Esophagus muscularis mucosa (tissue), 4 donors: ENCODE results near the gene CHST5. TPM values are rescaled to one million over a fixed set of nuclear protein-coding genes. Genes with fewer than 3 reads are reported as not detected.
A peak's percentile ranks its signal among the peaks of the same experiment; 100 is the strongest.
"Not testable (repeated sequence)": the region's sequence is repeated elsewhere in the genome, so short reads cannot be mapped to it uniquely, and the experiment has no call there.

Source experiments
- DNase-seq: peaks from one replicate; pipeline ENCODE4 v3.0.0-alpha.2; 2017; ENCODE audit errors: extremely low spot score
- H3K27ac ChIP-seq, 4 donors: fragments of 200-600 bp; sonication (generic); replicated peaks in 1 of 4; 1 replicate in 3 of 4; 2 replicates in 1 of 4; pipeline ENCODE4 v1.5.1; 2016 to 2019; ENCODE audit warnings: mild to moderate bottlenecking in 1 of 4
- H3K27me3 ChIP-seq, 4 donors: fragments of 200-600 bp; sonication (generic); one replicate each; pipeline versions ENCODE4 v1.5.1 to v1.6.0; 2016 to 2019
- H3K36me3 ChIP-seq, 4 donors: fragments of 200-600 bp; sonication (generic); one replicate each; pipeline ENCODE4 v1.5.1; 2016 to 2019
- H3K4me1 ChIP-seq, 4 donors: fragments of 200-600 bp; sonication (generic); one replicate each; pipeline ENCODE4 v1.5.1; 2016 to 2019
- H3K4me3 ChIP-seq, 4 donors: fragments of 200-600 bp; sonication (generic); 1 replicate in 2 of 4; 2 replicates in 2 of 4; pipeline ENCODE4 v1.5.1; 2016 to 2019; ENCODE audit warnings: mild to moderate bottlenecking in 4 of 4, moderate library complexity in 1 of 4
- H3K9me3 ChIP-seq, 4 donors: fragments of 200-600 bp; sonication (generic); 1 replicate in 3 of 4; 2 replicates in 1 of 4; pipeline ENCODE4 v1.5.1; 2016 to 2019
- CTCF ChIP-seq, 3 experiments: fragments of 200-600 bp in 2 of 3; fragments of 450-650 bp in 1 of 3; sonication (generic) in 2 of 3; IDR thresholded peaks; one replicate each; pipeline ENCODE4 v1.5.1; 2017 to 2019; ENCODE audit warnings: antibody characterized with exemption in 3 of 3, mild to moderate bottlenecking in 2 of 3, moderate library complexity in 1 of 3
- EP300 ChIP-seq: sonication (generic); formaldehyde crosslinking; IDR thresholded peaks from one replicate; pipeline ENCODE4 v1.6.1; 2017; ENCODE audit warnings: antibody characterized with exemption
- POLR2A ChIP-seq: fragments of 450-650 bp; IDR thresholded peaks from one replicate; pipeline ENCODE4 v1.6.1; 2017; ENCODE audit warnings: antibody characterized with exemption, moderate library complexity, mild to moderate bottlenecking, low read depth
- POLR2AphosphoS5 ChIP-seq, 2 donors: sonication (generic); formaldehyde crosslinking; IDR thresholded peaks; one replicate each; pipeline ENCODE4 v1.6.1; 2017; ENCODE audit warnings: antibody characterized with exemption in 2 of 2
- WGBS: methylation state at CpG from one replicate; pipeline ENCODE4 v1.1.5; 2018; 5-methylcytosine and 5-hydroxymethylcytosine counted together
- intact Hi-C: fragments of 100-400 bp; cut with DNase I; formaldehyde crosslinking; loops from one replicate; pipeline ENCODE4 v1.15.1; 2023
- total RNA-seq, 4 donors: library from RNA; depleted of rRNA; stranded (reverse); fragments of >200 nt; gene quantifications; one replicate each; pipeline versions ENCODE4 v1.1.0 to v1.2.1, GENCODE V29; 2016

The CHST5 gene
- total RNA-seq, 4 donors from 2014 or later = not detected

DNA sequence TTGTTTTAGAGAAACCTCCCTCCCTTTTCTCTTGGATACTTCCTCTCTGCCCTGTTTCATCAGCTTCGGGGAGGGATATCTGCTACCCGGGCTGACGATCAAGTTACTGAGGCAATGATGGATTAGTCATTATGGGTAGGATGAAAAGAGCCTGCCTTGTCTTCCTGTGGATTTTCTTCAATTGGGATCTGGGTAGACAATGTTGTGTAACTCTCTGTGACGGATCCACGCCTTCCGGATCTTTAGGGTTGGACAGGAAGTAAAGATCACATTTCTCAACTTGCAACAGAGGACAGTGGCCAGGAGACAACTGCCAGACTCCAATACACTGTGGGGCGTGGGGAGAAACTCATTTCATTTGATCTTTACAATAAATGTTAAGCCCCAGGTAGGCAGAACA is 29.3 kb downstream of the CHST5 start:
- WGBS = 46% methylated on average over 7 of the region's 7 CpGs
- intact Hi-C loops = no loop called here
- no peak for DNase-seq

GRCh38 chr16:75506107-75506506 is 29.8 kb downstream of the CHST5 start:
- Histone ChIP-seq H3K36me3 (no peaks in the 10 kb centered on the region), H3K4me1 (peaks cover 3 to 24% (median 12%) of the 10 kb centered on the region in 4 donors), H3K27ac (no peak overlapping the region), H3K27me3 (no peaks in the 10 kb centered on the region), H3K9me3 (no peaks in the 10 kb centered on the region), H3K4me3 (no peak overlapping the region)
- 71% methylated on average over 3 of the region's 3 CpGs for WGBS
- DNase-seq = no peak
- TF ChIP-seq EP300 = no peak
- TF ChIP-seq POLR2A = no peak
- TF ChIP-seq CTCF (IDR thresholded peaks at IDR 0.05) = no peak
- TF ChIP-seq POLR2AphosphoS5 (IDR thresholded peaks at IDR 0.05) = no peak
- intact Hi-C loops = no loop called here

More for the DNA sequence above, 29.3 kb downstream of the CHST5 start:
- no peak for TF ChIP-seq CTCF (IDR thresholded peaks at IDR 0.05)
- TF ChIP-seq POLR2A = no peak
- TF ChIP-seq EP300 = no peak
- peak; percentile 11 to 26 for TF ChIP-seq POLR2AphosphoS5 (IDR thresholded peaks at IDR 0.05)
- Histone ChIP-seq H3K4me1 (peaks cover 3 to 19% (median 9%) of the 10 kb centered on the region in 4 donors), H3K4me3 (no peak overlapping the region), H3K9me3 (no peaks in the 10 kb centered on the region), H3K36me3 (no peaks in the 10 kb centered on the region), H3K27ac (no peak overlapping the region), H3K27me3 (no peaks in the 10 kb centered on the region)

DNA sequence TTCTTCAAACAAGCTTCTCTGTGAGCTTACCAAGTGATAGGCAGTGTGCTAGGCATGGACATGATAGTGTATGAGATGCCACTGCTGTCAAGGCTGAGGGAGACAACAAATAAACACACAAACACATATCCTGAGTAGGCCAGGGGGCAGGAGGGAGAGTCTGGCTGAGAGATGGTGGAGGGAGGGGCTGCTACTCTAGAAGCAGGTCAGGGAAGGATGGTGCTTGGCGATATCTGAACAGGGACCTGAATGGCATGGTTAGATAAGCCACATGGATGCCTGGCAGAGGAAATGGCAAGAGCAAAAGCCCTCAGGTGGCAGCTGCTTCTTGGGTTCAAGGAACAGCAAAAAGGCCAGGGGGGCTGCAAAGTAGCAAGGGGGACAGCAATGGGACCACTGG is 32.1 kb downstream of the CHST5 start:
- H3K27ac ChIP-seq = no peak overlapping the region
- TF ChIP-seq EP300 (no peak), POLR2AphosphoS5 (IDR thresholded peaks at IDR 0.05) (no peak), CTCF (IDR thresholded peaks at IDR 0.05) (no peak), POLR2A (no peak)
- intact Hi-C loops = no loop called here
- H3K27me3 ChIP-seq = no peaks in the 10 kb centered on the region
- no peaks in the 10 kb centered on the region for H3K36me3 ChIP-seq
- H3K4me1 ChIP-seq = peaks cover 3 to 34% (median 22%) of the 10 kb centered on the region in 4 donors
- no peaks in the 10 kb centered on the region for H3K9me3 ChIP-seq
- 100% methylated on average over 1 of the region's 1 CpG for WGBS
- no peak for DNase-seq
- H3K4me3 ChIP-seq = no peak overlapping the region

DNA sequence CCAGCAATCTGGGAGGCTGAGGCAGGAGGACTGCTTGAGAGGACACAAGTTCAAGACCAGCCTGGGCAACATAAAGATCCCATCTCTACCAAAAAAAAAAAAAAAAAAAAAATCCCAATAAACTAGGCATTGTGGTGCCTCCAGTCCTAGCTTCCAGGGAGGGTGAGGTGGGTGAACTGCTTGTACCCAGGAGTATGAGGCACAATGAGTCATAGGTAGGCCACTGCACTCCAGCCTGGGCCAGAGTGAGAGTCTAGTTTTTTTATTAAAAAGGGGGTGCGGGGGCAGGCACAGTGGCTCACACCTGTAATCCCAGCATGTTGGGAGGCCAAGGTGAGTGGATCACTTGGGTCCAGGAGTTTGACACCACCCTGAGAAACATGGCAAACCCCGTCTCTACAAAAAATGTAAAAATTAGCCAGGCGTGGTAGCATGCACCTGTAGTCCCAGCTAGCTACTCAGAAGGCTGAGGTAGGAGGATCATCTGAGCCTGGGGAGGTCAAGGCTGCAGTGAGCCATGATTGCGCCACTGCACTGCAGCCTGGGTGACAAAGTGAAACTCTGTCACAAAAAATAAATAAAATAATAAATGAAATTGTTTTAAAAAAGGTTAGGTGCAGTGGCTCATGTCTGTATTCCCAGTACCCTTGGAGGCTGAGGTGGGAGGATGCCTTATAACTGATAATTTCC is 32.8 kb downstream of the CHST5 start:
- Histone ChIP-seq H3K4me3 (no peak overlapping the region), H3K9me3 (no peaks in the 10 kb centered on the region), H3K36me3 (no peaks in the 10 kb centered on the region), H3K4me1 (peaks cover 7 to 41% (median 28%) of the 10 kb centered on the region in 4 donors), H3K27ac (no peak overlapping the region), H3K27me3 (no peaks in the 10 kb centered on the region)
- 94% methylated on average over 4 of the region's 4 CpGs for WGBS
- DNase-seq = no peak
- no peak for TF ChIP-seq POLR2A
- TF ChIP-seq EP300 = no peak
- no peak for TF ChIP-seq POLR2AphosphoS5 (IDR thresholded peaks at IDR 0.05)
- no peak for TF ChIP-seq CTCF (IDR thresholded peaks at IDR 0.05)
- intact Hi-C loops = no loop called here

DNA sequence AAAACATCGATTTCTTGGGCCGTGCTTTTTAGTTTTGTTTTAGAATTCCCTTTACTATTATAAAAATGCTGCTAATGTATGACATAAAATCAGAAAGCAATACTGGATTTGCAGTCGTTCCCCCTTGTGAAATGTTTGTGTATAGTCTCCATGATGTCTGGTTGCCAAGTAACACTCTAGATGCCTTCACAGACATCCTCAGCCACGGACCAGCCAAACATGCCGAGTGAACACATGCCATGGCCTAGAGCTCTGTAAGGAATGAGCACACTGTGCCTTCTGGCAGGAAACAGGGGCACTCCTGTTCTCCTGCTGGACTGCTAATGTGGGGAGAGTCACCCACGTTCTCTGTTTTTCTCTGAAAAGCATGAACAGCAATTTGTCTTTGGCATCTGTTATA is 34.1 kb downstream of the CHST5 start:
- TF ChIP-seq POLR2AphosphoS5 (IDR thresholded peaks at IDR 0.05) = peak; percentile 39 to 69

More for the DNA sequence above, 34.1 kb downstream of the CHST5 start:
- WGBS = 33% methylated on average over 6 of the region's 6 CpGs
- H3K4me3 ChIP-seq, H3K27me3 ChIP-seq, H3K9me3 ChIP-seq, H3K36me3 ChIP-seq, intact Hi-C loops, DNase-seq: not testable (repeated sequence)
- Histone ChIP-seq H3K4me1 (peaks cover 7 to 42% (median 29%) of the 10 kb centered on the region in 4 donors), H3K27ac (peak overlapping the region; percentile 54 to 63 (median 57))
